GM21786 (cell line): Measurements from ENCODE around the gene SESN1.
"Not testable (repeated sequence)": the region's sequence is repeated elsewhere in the genome, so short reads cannot be mapped to it uniquely, and the experiment has no call there.

Experiments used
- ATAC-seq: cut with Tn5 transposase; IDR thresholded peaks from one replicate; pipeline ENCODE4 v1.9.1; 2021; ENCODE audit not compliant: unreplicated experiment

The SESN1 gene

GRCh38 chr6:109002051-109002697 is 92.5 kb downstream of the SESN1 start:
- no peak for ATAC-seq

DNA sequence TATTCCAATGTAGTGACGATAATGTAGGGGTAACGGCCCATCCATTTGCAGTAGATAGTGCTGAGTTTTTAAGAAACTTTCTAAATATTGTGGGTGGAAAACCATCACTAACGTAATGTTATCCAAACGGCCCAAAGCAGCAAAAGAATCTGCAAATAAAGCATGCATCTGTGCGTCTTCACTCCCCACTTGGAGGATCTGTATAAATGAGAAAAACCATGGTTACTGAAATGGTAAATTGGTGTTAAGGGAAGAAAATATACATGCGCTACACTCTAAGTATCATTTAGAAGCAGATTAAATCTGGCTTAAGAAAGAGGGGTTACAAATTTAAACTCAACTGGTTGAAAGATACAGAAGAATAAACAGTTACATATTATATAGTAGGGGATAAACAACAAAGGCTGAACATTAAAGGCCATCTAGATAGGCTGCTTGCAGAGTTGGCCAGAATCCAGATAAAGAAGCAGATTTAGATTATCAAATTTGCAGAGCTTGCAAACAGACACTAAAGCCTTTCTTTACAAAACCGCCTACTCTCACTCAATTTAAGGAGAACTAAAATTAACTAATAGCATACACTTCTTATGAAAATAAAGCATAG is 93.3 kb downstream of the SESN1 start:
- ATAC-seq, result no peak

- no peak for ATAC-seq
These were observed 94.4 kb downstream of the SESN1 start for GRCh38 chr6:109000289-109000688.

DNA sequence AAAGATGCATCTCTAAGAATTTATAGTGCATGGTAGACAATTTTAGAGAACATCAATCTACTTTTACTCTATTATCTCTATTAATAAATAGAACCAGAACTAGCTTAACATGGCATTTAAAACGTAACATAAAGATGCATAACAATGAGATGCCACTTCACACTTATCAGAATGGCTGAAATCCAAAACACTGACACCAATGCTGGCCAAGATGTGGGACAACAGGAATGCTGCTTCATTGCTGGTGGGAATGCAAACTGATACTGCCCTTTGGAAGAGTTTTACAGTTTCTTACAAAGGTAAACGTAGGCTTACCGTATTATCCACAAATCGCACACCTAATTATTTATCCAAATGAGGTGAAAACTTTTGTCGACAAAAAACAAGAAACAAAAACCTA is 95.2 kb downstream of the SESN1 start:
- no peak for ATAC-seq

DNA sequence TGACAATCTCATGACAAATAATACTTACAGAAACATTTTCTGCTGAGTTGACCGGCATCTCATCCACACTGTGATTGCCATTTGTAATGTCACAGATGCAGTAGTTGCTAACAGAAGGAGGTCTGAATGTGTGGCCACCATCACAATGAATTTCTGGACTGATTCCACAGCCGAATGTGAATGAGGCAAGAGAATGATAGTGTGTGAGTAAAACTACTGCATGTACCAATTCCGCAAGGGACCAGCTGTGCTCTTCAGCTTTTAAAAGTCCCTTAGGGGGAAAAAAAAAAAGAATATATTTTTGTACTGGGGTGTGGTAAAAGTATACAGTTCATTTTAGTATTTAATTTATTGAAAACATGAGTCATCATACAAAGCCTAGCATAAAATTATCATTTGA is 96.2 kb downstream of the SESN1 start:
- ATAC-seq, result no peak

- ATAC-seq, result no peak
These were observed 98.4 kb downstream of the SESN1 start for GRCh38 chr6:108996208-108996607.

DNA sequence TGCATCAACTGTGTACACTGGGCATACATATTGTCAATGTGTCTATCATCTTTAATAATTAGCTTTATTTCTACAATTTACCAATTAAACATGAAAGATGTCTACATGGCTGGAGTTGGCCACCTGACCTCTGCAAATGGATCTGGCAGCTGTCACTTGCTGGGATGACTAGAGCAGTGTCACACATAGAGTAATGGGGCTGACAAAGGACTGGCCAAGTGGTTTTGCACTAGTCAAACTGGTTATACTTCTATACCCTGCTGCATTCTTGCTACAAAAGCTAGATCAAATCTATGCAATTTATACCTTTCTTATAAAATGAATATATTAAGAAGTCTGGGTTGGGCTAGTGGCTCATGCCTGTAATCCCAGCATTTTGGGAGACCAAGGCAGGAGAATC is 99.3 kb downstream of the SESN1 start:
- ATAC-seq, result no peak

GRCh38 chr6:108993876-108994275 is 100.8 kb downstream of the SESN1 start:
- ATAC-seq, result no peak

GRCh38 chr6:108989700-108990099 is 104.9 kb downstream of the SESN1 start:
- ATAC-seq, result no peak

DNA sequence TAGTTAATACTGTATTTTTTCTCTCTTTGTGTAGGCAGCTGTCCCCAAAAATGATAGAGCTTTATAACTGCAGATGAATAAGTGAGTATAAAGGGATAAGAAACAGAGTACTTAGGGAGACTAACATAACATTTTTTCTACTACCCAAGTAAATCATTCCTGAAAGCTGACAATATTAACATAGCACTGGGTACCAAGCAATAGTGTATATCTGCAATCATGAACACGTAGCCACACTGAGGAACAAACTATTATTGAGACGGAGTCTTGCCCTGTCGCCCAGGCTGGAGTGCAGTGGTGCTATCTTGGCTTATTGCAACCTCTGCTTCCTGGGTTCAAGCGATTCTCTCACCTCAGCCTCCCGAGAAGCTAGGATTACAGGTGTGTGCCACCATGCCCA is 105.9 kb downstream of the SESN1 start:
- no peak for ATAC-seq

- ATAC-seq, result no peak
These were observed 106.3 kb downstream of the SESN1 start for GRCh38 chr6:108988296-108988695.

GRCh38 chr6:108987156-108987555 is 107.5 kb downstream of the SESN1 start:
- ATAC-seq, result no peak

DNA sequence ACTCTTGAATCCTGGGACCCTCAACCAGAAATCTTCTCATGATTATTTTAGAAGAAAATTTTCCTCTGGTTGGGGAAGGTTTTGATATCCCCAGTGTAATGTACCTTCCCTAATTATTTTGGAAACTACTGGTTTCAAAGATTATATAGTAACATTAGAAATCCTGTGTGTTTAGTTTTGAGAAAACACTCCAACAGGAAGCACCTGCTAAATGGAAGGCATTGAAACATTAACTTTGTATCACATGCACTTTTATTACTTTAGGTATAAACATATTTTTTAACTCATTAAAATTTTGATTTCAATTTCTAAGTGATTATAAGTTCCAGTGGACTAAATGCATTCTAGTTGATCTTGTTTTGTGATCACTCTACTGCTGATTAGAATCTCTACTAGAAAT is 109.3 kb downstream of the SESN1 start:
- ATAC-seq, result no peak

GRCh38 chr6:108983151-108983550 is 111.5 kb downstream of the SESN1 start:
- ATAC-seq, result no peak

DNA sequence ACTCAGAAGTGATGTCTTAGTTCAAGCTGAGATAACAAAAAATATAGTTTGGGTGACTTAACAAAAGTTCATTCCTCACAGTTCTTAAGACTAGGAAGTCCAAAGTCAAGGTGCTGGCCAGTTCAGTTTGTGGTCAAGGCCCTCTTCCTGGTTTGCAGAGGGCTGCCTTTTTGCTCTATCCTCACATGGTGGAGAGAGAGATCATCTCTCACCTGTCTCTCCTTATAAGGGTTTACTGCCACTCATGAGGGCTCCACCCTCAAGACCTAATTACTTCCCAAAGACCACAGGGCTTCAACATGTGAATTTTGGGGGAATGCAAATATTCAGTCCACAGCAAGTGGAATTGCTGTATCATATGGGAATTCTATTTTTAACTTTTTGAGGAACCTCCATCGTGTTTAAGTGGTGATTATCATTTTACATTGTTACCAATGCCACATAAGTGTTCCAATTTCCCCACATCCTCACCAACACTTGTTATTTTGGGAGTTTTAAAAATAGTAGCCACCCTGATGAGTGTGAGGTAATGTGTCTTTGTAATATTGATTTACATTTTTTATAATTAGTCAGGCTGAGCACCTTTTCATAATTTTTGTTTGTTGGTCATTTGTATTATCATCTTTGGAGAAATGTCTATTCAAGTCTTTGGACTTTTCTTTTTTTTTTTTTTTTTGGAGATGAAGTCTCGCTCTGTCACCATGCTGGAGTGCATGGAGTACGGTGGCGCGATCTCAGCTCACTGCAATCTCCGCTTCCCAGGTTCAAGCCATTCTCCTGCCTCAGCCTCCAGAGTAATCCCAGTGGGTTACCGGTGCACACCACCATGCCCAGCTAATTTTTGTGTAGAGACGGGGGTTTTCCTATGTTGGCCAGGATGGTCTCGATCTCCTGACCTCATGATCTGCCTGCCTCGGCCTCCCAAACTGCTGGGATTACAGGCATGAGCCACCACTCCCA is 112.2 kb downstream of the SESN1 start:
- no peak for ATAC-seq

DNA sequence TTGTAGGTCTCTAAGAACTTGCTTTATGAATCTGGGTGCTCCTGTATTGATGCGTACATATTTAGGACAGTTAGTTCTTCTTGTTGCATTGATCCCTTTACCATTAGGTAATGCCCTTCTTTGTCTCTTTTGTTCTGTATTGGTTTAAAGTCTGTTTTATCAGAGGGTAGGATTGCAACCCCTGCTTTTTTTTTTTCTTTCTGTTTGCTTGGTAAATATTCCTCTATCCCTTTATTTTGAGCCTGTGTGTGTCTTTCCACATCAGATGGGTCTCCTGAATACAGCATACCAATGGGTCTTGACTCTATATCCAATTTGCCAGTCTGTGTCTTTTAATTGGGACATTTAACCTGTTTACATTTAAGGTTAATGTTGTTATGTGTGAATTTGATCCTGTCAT is 116.0 kb downstream of the SESN1 start:
- not testable (repeated sequence) for ATAC-seq

DNA sequence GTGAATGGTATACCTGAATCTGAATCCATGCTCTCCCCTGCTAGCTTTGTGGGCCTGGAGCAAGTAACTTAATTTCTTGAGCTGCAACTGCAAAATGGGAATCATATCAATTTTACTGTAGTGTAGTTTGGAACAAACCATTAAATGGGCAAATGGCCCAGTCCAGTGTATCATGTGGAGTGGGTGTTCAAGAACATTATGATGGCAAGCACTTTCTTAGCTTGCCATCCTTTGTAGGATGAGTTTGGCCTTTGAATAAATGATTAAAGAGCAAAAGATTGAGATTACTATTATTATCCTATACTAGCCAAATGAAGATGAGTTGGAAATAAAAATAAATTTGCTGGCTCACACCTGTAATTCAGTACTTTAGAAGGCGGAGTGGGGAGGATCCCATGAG is 120.4 kb downstream of the SESN1 start:
- ATAC-seq, result no peak

DNA sequence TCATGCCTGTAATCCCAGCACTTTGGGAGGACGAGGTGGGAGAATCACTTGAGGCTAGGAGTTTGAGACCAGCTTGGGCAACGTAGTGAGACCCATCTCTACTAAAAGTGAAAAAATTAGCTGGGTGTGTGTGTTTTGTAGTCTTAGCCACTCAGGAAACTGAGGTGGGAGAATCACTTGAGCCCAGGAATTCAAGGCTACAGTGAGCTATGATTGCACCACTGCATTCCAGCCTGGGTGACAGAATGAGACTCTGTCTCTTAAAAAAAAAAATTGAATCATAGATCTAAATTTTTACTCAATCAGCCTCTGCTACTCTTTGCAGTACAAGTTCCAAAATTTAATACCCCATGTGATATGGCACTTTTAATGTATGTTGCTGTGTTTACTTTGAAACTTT is 124.9 kb downstream of the SESN1 start:
- no peak for ATAC-seq

- ATAC-seq, result no peak
These were observed 126.0 kb downstream of the SESN1 start for GRCh38 chr6:108968325-108969316.

- no peak for ATAC-seq
These were observed 127.5 kb downstream of the SESN1 start for GRCh38 chr6:108966855-108967755.
